ENCODE data around the gene VASN.

Gene VASN

GRCh38 chr16:4426021-4426684, 54.5 kb downstream of the VASN start:
- no peak for DNase-seq (ENCODE audit: low spot score)

GRCh38 chr16:4426722-4427372, 55.2 kb downstream of the VASN start:
- DNase-seq (ENCODE audit: low spot score) = no peak

DNA sequence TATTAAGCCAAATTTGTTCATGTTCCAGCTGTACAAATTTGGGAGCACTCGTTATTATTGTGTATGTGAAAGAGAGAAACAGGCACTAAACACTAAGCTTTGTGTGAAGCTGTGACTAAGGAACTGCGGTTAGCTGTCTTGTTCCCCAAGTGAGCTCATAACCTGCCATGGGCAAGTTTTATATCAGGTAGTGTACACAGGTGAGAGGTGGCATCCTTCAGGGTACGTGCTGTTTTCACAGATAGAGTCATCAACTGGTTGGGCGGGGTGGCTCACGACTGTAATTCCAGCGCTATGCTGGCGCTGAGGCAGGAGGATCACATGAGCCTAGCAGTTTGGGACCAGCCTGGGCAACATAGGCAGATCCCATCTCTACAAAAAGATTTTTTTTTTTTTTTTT, 56.9 kb downstream of the VASN start:
- DNase-seq (ENCODE audit: low spot score) = no peak

DNA sequence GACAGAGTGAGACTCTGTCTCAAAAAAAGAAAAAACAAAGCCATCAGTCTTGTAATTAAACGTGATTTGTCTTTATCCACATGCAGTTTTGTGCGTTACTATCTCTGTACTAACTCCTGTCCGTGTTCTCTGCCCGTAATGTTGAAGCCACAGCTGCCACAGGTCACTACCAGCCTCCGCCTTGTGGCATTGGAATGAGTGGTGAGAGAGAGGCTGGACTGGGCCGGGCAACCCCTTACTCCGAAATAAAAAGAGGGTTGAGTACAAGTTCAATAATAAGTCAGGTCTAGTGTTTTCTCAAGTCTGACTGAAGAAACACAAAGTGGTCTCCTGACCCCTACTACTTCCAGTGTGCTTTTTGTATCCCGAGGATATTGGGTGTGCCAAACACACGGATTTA, 59.4 kb downstream of the VASN start:
- no peak for DNase-seq (ENCODE audit: low spot score)
